GM20000 (cell line): ENCODE results near the gene ADTRP.
"Not testable (repeated sequence)": the region's sequence is repeated elsewhere in the genome, so short reads cannot be mapped to it uniquely, and the experiment has no call there.

Experiments
- DNase-seq: peaks from one replicate; pipeline ENCODE4 v3.0.0; 2012; ENCODE audit warnings: low spot score
- CTCF ChIP-seq: IDR thresholded peaks from 2 replicates; pipeline ENCODE4 v1.5.1; 2012; ENCODE audit warnings: mild to moderate bottlenecking, control low read depth; ENCODE audit errors: extremely low read depth, missing control alignments

Gene ADTRP

GRCh38 chr6:11699576-11699975 lies 79.0 kb downstream of the ADTRP start:
- no peak for TF ChIP-seq CTCF
- no peak for DNase-seq

- TF ChIP-seq CTCF, result no peak
- no peak for DNase-seq
Observed at GRCh38 chr6:11692451-11693376, 85.9 kb downstream of the ADTRP start.

- DNase-seq, result no peak
- no peak for TF ChIP-seq CTCF
Observed at GRCh38 chr6:11689847-11690246, 88.8 kb downstream of the ADTRP start.

- not testable (repeated sequence) for DNase-seq
Observed at GRCh38 chr6:11689400-11689799, 89.2 kb downstream of the ADTRP start.

GRCh38 chr6:11688425-11688709 lies 90.2 kb downstream of the ADTRP start:
- no peak for DNase-seq
- TF ChIP-seq CTCF, result no peak

GRCh38 chr6:11685481-11686093 lies 93.0 kb downstream of the ADTRP start:
- DNase-seq, result no peak
- no peak for TF ChIP-seq CTCF

GRCh38 chr6:11684901-11685480 lies 93.6 kb downstream of the ADTRP start:
- no peak for DNase-seq
- no peak for TF ChIP-seq CTCF
